ENCODE results near the gene ITGB4.

ITGB4 gene

DNA sequence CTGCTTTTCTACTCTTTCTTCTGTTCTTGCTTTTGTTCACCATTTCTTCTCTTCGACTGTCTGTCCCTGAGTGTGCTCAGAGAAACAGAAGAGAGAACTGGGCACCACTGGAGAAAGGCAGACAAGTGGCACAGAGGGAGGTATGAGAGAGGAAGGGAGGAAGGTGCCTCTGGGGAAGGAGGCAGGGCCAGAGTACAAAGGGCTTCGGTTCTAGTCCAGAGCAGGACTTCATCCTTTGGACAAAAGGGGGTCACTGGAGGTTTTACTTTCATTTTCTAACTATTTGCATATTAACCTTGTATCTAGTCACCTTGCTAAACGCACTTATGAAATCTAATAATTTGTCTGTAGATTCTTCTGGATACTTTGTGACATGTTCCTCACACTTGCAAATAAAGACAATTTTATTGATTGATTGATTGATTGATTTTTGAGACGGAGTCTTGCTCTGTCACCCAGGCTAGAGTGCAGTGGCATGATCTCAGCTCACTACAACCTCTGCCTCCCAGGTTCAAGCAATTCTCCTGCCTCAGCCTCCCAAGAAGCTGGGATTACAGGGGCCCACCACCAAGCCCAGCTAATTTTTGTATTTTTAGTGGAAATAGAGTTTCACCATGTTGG is 13.5 kb downstream of the ITGB4 start:
- H3K9me3 ChIP-seq (ENCODE audit: control extremely low read depth in 1 of 5, control insufficient read depth in 4 of 5, insufficient read depth in 2 of 5, low read depth in 1 of 5, low read length in 4 of 5), result no peaks in the 10 kb centered on the region
- ChIA-PET POLR2A (no interaction called here), CTCF (interaction anchor here (5.5 kb wide), 1 partner anchor 14 kb away, joined by 50 read pairs; no protein-coding TSS in a partner anchor)
- no peak overlapping the region for H3K27ac ChIP-seq (ENCODE audit: insufficient read depth in 1 of 2, low read depth in 1 of 2, low read length in 2 of 2, poor library complexity in 1 of 2, severe bottlenecking in 2 of 2)
- H3K27me3 ChIP-seq (replicated peaks in 2 of 5; ENCODE audit: control insufficient read depth in 4 of 5, insufficient read depth in 5 of 5, low read length in 4 of 5), result no peaks in the 10 kb centered on the region
- no peak overlapping the region for H3K4me3 ChIP-seq (ENCODE audit: control insufficient read depth in 1 of 7, extremely low read depth in 1 of 7, insufficient read depth in 4 of 7, low read depth in 2 of 7, low read length in 6 of 7)
- no peak for DNase-seq
- H3K36me3 ChIP-seq (ENCODE audit: control insufficient read depth in 4 of 4, insufficient read depth in 4 of 4, low read length in 3 of 4), result no peaks in the 10 kb centered on the region
- peaks cover 0 to 11% (median 6%) of the 10 kb centered on the region in 4 experiments for H3K4me1 ChIP-seq (ENCODE audit: control extremely low read depth in 1 of 4, control insufficient read depth in 4 of 4, insufficient read depth in 4 of 4, low read length in 3 of 4)
- WGBS (ENCODE audit: insufficient coverage), result 100% methylated on average over 1 of the region's 4 CpGs

DNA sequence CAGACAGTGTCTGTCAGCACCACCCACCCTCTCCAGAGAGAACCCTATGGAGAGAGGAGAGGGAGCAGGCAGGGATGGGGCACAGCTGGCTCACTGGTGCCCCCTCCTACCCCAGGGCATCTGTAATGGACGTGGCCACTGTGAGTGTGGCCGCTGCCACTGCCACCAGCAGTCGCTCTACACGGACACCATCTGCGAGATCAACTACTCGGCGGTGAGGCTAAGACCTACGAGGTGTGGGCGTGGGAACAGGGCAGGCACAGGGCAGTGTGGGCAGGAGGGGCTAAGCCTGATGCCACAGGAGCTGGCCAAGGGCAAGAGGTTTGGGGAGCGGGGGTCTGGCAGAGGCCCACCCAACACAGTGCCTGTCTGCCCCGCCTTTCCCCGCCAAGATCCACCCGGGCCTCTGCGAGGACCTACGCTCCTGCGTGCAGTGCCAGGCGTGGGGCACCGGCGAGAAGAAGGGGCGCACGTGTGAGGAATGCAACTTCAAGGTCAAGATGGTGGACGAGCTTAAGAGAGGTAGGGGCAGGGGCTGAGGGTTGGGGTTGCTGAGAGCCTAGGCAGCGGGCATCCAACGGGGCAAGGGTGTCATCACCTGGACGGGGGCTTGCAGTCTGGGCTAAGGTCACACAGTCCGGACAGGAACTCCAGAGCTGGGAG is 15.0 kb downstream of the ITGB4 start:
- Histone ChIP-seq H3K27me3 (replicated peaks in 2 of 5; ENCODE audit: control insufficient read depth in 4 of 5, insufficient read depth in 5 of 5, low read length in 4 of 5) (no peaks in the 10 kb centered on the region), H3K9me3 (ENCODE audit: control extremely low read depth in 1 of 5, control insufficient read depth in 4 of 5, insufficient read depth in 2 of 5, low read depth in 1 of 5, low read length in 4 of 5) (no peaks in the 10 kb centered on the region), H3K4me1 (ENCODE audit: control extremely low read depth in 1 of 4, control insufficient read depth in 4 of 4, insufficient read depth in 4 of 4, low read length in 3 of 4) (peaks cover 0 to 11% (median 6%) of the 10 kb centered on the region in 4 experiments), H3K36me3 (ENCODE audit: control insufficient read depth in 4 of 4, insufficient read depth in 4 of 4, low read length in 3 of 4) (no peaks in the 10 kb centered on the region), H3K4me3 (ENCODE audit: control insufficient read depth in 1 of 7, extremely low read depth in 1 of 7, insufficient read depth in 4 of 7, low read depth in 2 of 7, low read length in 6 of 7) (no peak overlapping the region), H3K27ac (ENCODE audit: insufficient read depth in 1 of 2, low read depth in 1 of 2, low read length in 2 of 2, poor library complexity in 1 of 2, severe bottlenecking in 2 of 2) (no peak overlapping the region)
- 94% methylated on average over 20 of the region's 26 CpGs for WGBS (ENCODE audit: insufficient coverage)
- DNase-seq, result no peak
- POLR2A ChIA-PET, result no interaction called here
- CTCF ChIA-PET, result interaction anchor here (1.0 to 5.5 kb wide), 3 partner anchors 12 to 62 kb away, joined by 3 to 50 read pairs (median 4); no protein-coding TSS in a partner anchor

DNA sequence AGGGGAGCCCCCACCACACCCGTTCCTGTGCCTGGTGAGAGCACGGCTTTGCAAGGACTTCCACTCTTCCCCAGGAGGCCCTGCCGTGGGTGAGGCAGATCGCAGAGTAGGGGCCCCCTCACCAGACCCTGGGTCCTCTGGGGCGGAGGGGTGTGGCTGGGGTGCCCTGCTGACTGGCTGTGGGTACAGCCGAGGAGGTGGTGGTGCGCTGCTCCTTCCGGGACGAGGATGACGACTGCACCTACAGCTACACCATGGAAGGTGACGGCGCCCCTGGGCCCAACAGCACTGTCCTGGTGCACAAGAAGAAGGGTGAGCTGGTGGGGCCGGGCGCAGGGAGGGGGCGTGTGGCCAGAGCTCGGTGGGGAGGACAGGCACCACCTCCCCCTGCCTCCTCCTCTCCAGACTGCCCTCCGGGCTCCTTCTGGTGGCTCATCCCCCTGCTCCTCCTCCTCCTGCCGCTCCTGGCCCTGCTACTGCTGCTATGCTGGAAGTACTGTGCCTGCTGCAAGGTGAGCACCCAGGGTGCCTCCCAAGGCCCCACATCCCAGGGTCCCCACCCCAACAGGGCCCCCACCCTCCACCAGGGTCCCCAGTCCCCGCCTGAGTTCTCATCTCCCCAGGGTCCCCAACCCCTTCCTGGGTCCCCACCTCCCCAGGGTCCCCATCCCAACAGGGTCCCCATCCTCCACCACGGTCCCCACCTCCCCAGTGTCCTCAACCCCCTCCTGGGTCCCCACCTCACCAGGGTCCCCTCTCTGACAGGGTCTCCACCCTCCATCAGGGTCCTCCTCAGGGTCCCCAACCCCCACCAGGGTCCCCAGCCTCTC is 16.1 kb downstream of the ITGB4 start:
- Histone ChIP-seq H3K36me3 (ENCODE audit: control insufficient read depth in 4 of 4, insufficient read depth in 4 of 4, low read length in 3 of 4) (no peaks in the 10 kb centered on the region), H3K27me3 (replicated peaks in 2 of 5; ENCODE audit: control insufficient read depth in 4 of 5, insufficient read depth in 5 of 5, low read length in 4 of 5) (no peaks in the 10 kb centered on the region), H3K4me3 (ENCODE audit: control insufficient read depth in 1 of 7, extremely low read depth in 1 of 7, insufficient read depth in 4 of 7, low read depth in 2 of 7, low read length in 6 of 7) (no peak overlapping the region), H3K27ac (ENCODE audit: insufficient read depth in 1 of 2, low read depth in 1 of 2, low read length in 2 of 2, poor library complexity in 1 of 2, severe bottlenecking in 2 of 2) (no peak overlapping the region), H3K4me1 (ENCODE audit: control extremely low read depth in 1 of 4, control insufficient read depth in 4 of 4, insufficient read depth in 4 of 4, low read length in 3 of 4) (peaks cover 0 to 11% (median 6%) of the 10 kb centered on the region in 4 experiments), H3K9me3 (ENCODE audit: control extremely low read depth in 1 of 5, control insufficient read depth in 4 of 5, insufficient read depth in 2 of 5, low read depth in 1 of 5, low read length in 4 of 5) (no peaks in the 10 kb centered on the region)
- no peak for DNase-seq
- POLR2A ChIA-PET, result no interaction called here
- CTCF ChIA-PET, result interaction anchor here (1.0 to 5.5 kb wide), 7 partner anchors 11 to 104 kb away, joined by 3 to 50 read pairs (median 5); partner anchors contain the start of gene SMIM5
- 92% methylated on average over 10 of the region's 20 CpGs for WGBS (ENCODE audit: insufficient coverage)

DNA sequence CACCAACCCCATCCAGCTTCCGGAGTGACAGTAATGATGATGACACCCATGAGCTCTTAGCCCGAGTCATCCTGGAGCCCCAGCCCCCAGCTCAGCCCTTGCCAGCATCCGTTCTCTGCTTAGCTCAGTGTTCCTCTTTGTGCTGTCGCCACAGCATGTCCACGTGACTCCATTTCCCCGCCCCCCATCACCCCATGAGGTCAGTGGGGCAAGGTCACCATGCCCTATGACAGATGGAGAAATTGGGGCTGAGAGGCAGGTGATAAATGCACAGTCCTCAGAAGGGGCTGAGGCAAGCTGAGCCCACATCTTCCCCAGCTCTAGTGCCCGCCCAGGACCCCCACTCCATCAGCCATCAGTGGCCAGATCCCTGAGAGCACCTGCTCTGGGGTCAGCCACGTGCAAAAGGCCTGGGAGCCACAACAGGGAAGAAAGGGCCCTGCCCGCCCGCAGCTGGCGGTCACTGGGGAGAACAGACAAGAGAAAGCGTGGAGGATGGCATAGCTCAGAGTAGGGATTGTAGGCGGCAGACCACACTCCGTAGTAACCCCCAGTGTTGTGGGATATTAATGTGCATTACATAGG is 17.1 kb downstream of the ITGB4 start:
- Histone ChIP-seq H3K4me3 (ENCODE audit: control insufficient read depth in 1 of 7, extremely low read depth in 1 of 7, insufficient read depth in 4 of 7, low read depth in 2 of 7, low read length in 6 of 7) (no peak overlapping the region), H3K27me3 (replicated peaks in 2 of 5; ENCODE audit: control insufficient read depth in 4 of 5, insufficient read depth in 5 of 5, low read length in 4 of 5) (no peaks in the 10 kb centered on the region), H3K9me3 (ENCODE audit: control extremely low read depth in 1 of 5, control insufficient read depth in 4 of 5, insufficient read depth in 2 of 5, low read depth in 1 of 5, low read length in 4 of 5) (no peaks in the 10 kb centered on the region), H3K4me1 (ENCODE audit: control extremely low read depth in 1 of 4, control insufficient read depth in 4 of 4, insufficient read depth in 4 of 4, low read length in 3 of 4) (peaks cover 0 to 11% (median 6%) of the 10 kb centered on the region in 4 experiments), H3K36me3 (ENCODE audit: control insufficient read depth in 4 of 4, insufficient read depth in 4 of 4, low read length in 3 of 4) (no peaks in the 10 kb centered on the region), H3K27ac (ENCODE audit: insufficient read depth in 1 of 2, low read depth in 1 of 2, low read length in 2 of 2, poor library complexity in 1 of 2, severe bottlenecking in 2 of 2) (no peak overlapping the region)
- DNase-seq, result peak in 2 of 3 donors; percentile 56 to 62
- CTCF ChIA-PET, result interaction anchor here (0.7 to 5.5 kb wide), 12 partner anchors 9 to 105 kb away, joined by 3 to 50 read pairs (median 4); partner anchors contain the start of gene SMIM5
- POLR2A ChIA-PET, result no interaction called here
- WGBS (ENCODE audit: insufficient coverage), result 64% methylated on average over 4 of the region's 14 CpGs

DNA sequence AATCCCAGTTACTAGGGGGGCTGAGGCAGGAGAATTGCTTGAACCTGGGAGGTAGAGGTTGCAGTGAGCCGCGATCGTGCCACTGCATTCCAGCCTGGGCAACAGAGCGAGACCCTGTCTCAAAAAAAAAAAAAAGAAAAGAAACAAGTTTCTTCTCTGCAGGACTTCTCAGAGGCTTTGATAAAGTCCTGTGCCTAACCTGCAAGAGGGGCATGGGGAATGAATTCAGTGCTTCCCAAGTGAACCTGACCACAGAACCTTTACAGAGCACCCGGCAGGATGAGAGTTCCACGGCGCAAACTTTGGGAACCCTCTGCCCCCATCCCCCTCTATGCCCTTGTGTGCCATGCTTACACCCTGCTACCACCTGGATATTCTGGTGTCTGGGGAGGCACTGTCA is 17.9 kb downstream of the ITGB4 start:
- CTCF ChIA-PET, result interaction anchor here (1.0 to 5.5 kb wide), 7 partner anchors 9 to 105 kb away, joined by 3 to 50 read pairs (median 4); partner anchors contain the start of gene SMIM5
- H3K27me3 ChIP-seq (replicated peaks in 2 of 5; ENCODE audit: control insufficient read depth in 4 of 5, insufficient read depth in 5 of 5, low read length in 4 of 5), result no peaks in the 10 kb centered on the region
- no peaks in the 10 kb centered on the region for H3K36me3 ChIP-seq (ENCODE audit: control insufficient read depth in 4 of 4, insufficient read depth in 4 of 4, low read length in 3 of 4)
- no peaks in the 10 kb centered on the region for H3K9me3 ChIP-seq (ENCODE audit: control extremely low read depth in 1 of 5, control insufficient read depth in 4 of 5, insufficient read depth in 2 of 5, low read depth in 1 of 5, low read length in 4 of 5)
- H3K27ac ChIP-seq (ENCODE audit: insufficient read depth in 1 of 2, low read depth in 1 of 2, low read length in 2 of 2, poor library complexity in 1 of 2, severe bottlenecking in 2 of 2), result no peak overlapping the region
- POLR2A ChIA-PET, result no interaction called here
- WGBS (ENCODE audit: insufficient coverage), result 96% methylated on average over 4 of the region's 7 CpGs
- no peak overlapping the region for H3K4me3 ChIP-seq (ENCODE audit: control insufficient read depth in 1 of 7, extremely low read depth in 1 of 7, insufficient read depth in 4 of 7, low read depth in 2 of 7, low read length in 6 of 7)
- DNase-seq, result no peak
- H3K4me1 ChIP-seq (ENCODE audit: control extremely low read depth in 1 of 4, control insufficient read depth in 4 of 4, insufficient read depth in 4 of 4, low read length in 3 of 4), result peaks cover 0 to 11% (median 6%) of the 10 kb centered on the region in 4 experiments

DNA sequence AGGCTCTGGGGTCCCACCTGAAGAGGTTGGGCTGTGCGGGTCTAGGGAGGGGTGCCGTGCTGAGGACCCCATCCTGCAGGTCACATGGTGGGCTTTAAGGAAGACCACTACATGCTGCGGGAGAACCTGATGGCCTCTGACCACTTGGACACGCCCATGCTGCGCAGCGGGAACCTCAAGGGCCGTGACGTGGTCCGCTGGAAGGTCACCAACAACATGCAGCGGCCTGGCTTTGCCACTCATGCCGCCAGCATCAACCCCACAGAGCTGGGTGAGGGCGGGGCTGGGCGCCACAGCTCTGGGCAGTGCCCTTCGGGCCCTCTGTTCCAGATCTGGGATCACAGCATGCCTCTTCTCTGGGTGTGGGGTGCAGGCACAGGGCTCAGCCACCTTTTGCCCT is 18.5 kb downstream of the ITGB4 start:
- Histone ChIP-seq H3K4me1 (ENCODE audit: control extremely low read depth in 1 of 4, control insufficient read depth in 4 of 4, insufficient read depth in 4 of 4, low read length in 3 of 4) (peaks cover 0 to 11% (median 3%) of the 10 kb centered on the region in 4 experiments), H3K9me3 (ENCODE audit: control extremely low read depth in 1 of 5, control insufficient read depth in 4 of 5, insufficient read depth in 2 of 5, low read depth in 1 of 5, low read length in 4 of 5) (no peaks in the 10 kb centered on the region), H3K36me3 (ENCODE audit: control insufficient read depth in 4 of 4, insufficient read depth in 4 of 4, low read length in 3 of 4) (no peaks in the 10 kb centered on the region), H3K27me3 (replicated peaks in 2 of 5; ENCODE audit: control insufficient read depth in 4 of 5, insufficient read depth in 5 of 5, low read length in 4 of 5) (no peaks in the 10 kb centered on the region), H3K27ac (ENCODE audit: insufficient read depth in 1 of 2, low read depth in 1 of 2, low read length in 2 of 2, poor library complexity in 1 of 2, severe bottlenecking in 2 of 2) (no peak overlapping the region), H3K4me3 (ENCODE audit: control insufficient read depth in 1 of 7, extremely low read depth in 1 of 7, insufficient read depth in 4 of 7, low read depth in 2 of 7, low read length in 6 of 7) (no peak overlapping the region)
- ChIA-PET POLR2A (no interaction called here), CTCF (interaction anchor here (1.1 to 5.5 kb wide), 4 partner anchors 9 to 106 kb away, joined by 3 to 50 read pairs (median 10); partner anchors contain the start of gene SMIM5)
- WGBS (ENCODE audit: insufficient coverage), result 97% methylated on average over 14 of the region's 14 CpGs
- no peak for DNase-seq

Data from common myeloid progenitor, CD34-positive (primary cell).